ENCODE data around the gene HMGN4.

HMGN4 gene

GRCh38 chr6:26550250-26550993 lies 12.3 kb downstream of the HMGN4 start:
- peak in 1 of 3 donors; percentile 33 for DNase-seq (ENCODE audit: low read depth in 3 of 3, low spot score in 1 of 3)

GRCh38 chr6:26552205-26552604 lies 14.0 kb downstream of the HMGN4 start:
- no peak for DNase-seq (ENCODE audit: low read depth in 3 of 3, low spot score in 1 of 3)

GRCh38 chr6:26552640-26553188 lies 14.5 kb downstream of the HMGN4 start:
- DNase-seq (ENCODE audit: low read depth in 3 of 3, low spot score in 1 of 3) = no peak

- peak; percentile 22 to 75 (median 62) for DNase-seq (ENCODE audit: low read depth in 3 of 3, low spot score in 1 of 3)
Observed at GRCh38 chr6:26553264-26553634, 15.1 kb downstream of the HMGN4 start.

GRCh38 chr6:26553635-26554446 lies 15.7 kb downstream of the HMGN4 start:
- peak; percentile 45 to 80 (median 64) for DNase-seq (ENCODE audit: low read depth in 3 of 3, low spot score in 1 of 3)

- DNase-seq (ENCODE audit: low read depth in 3 of 3, low spot score in 1 of 3) = no peak
Observed at GRCh38 chr6:26554447-26554696, 16.2 kb downstream of the HMGN4 start.

GRCh38 chr6:26554697-26555504 lies 16.7 kb downstream of the HMGN4 start:
- no peak for DNase-seq (ENCODE audit: low read depth in 3 of 3, low spot score in 1 of 3)

GRCh38 chr6:26555505-26556262 lies 17.5 kb downstream of the HMGN4 start:
- DNase-seq (ENCODE audit: low read depth in 3 of 3, low spot score in 1 of 3) = no peak

GRCh38 chr6:26556263-26557070 lies 18.3 kb downstream of the HMGN4 start:
- DNase-seq (ENCODE audit: low read depth in 3 of 3, low spot score in 1 of 3) = no peak

- DNase-seq (ENCODE audit: low read depth in 3 of 3, low spot score in 1 of 3) = no peak
Observed at GRCh38 chr6:26561533-26562466, 23.6 kb downstream of the HMGN4 start.

GRCh38 chr6:26563488-26563887 lies 25.3 kb downstream of the HMGN4 start:
- no peak for DNase-seq (ENCODE audit: low read depth in 3 of 3, low spot score in 1 of 3)

- DNase-seq (ENCODE audit: low read depth in 3 of 3, low spot score in 1 of 3) = peak; percentile 95 to 100 (median 99)
Observed at GRCh38 chr6:26568601-26569432, 30.7 kb downstream of the HMGN4 start.

GRCh38 chr6:26569433-26569764 lies 31.2 kb downstream of the HMGN4 start:
- no peak for DNase-seq (ENCODE audit: low read depth in 3 of 3, low spot score in 1 of 3)

- DNase-seq (ENCODE audit: low read depth in 3 of 3, low spot score in 1 of 3) = no peak
Observed at GRCh38 chr6:26570027-26570809, 32.1 kb downstream of the HMGN4 start.

- peak in 1 of 3 donors; percentile 33 for DNase-seq (ENCODE audit: low read depth in 3 of 3, low spot score in 1 of 3)
Observed at GRCh38 chr6:26571592-26572296, 33.6 kb downstream of the HMGN4 start.

GRCh38 chr6:26575494-26575939 lies 37.4 kb downstream of the HMGN4 start:
- DNase-seq (ENCODE audit: low read depth in 3 of 3, low spot score in 1 of 3) = no peak

- DNase-seq (ENCODE audit: low read depth in 3 of 3, low spot score in 1 of 3) = no peak
Observed at GRCh38 chr6:26576407-26576843, 38.3 kb downstream of the HMGN4 start.
